HG03060 (cell line): ENCODE results near the gene COX7A2L.
A peak's percentile ranks its signal among the peaks of the same experiment; 100 is the strongest.
"Not testable (repeated sequence)": the region's sequence is repeated elsewhere in the genome, so short reads cannot be mapped to it uniquely, and the experiment has no call there.

Experiments
- ATAC-seq: cut with Tn5 transposase; IDR thresholded peaks from one replicate; pipeline ENCODE4 v1.9.1; 2021; ENCODE audit warnings: low read depth, moderate number of reproducible peaks; ENCODE audit not compliant: unreplicated experiment

The COX7A2L gene

DNA sequence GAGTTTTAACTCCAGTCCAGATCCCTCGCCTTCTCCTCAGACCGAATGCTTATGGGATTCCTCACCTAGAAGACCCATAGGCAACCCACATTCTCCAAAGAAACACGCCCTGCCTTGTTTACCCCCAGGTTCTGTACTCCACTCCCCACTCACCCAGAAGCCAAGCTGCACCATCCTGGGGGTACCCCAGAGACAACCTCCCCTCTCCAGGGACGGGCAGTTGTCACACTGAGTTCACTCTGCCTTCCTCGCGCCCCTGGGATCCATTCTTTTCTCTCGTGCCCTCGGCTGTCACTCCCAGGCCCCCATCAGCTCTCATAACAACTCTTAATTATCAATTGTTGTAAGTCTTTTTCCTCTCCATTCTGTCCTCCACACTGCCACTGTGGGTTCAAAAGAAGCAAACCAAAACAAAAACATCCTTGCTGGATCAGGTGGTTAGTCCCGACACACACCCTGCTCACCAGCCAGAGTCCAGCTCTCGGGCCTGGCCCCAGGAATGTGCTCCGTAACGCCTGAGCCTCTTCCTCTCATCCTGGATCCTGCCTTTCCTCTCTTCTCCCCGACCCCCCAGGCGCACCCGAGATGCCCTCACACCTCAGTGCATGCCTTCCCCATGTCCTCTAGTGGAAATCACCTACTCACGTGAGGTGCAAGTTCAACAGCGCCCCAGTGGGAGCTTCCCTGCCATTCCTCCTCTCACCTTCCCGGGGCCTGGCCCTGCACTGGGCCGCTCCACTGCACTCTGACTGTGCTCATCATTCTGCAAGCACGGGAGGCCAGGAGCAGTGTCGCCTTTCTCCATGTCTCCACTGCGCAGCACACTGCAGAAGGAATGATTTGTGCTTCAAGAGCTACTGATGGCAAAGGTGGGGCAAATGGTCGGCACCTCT is 20.7 kb downstream of the COX7A2L start:
- no peak for ATAC-seq

DNA sequence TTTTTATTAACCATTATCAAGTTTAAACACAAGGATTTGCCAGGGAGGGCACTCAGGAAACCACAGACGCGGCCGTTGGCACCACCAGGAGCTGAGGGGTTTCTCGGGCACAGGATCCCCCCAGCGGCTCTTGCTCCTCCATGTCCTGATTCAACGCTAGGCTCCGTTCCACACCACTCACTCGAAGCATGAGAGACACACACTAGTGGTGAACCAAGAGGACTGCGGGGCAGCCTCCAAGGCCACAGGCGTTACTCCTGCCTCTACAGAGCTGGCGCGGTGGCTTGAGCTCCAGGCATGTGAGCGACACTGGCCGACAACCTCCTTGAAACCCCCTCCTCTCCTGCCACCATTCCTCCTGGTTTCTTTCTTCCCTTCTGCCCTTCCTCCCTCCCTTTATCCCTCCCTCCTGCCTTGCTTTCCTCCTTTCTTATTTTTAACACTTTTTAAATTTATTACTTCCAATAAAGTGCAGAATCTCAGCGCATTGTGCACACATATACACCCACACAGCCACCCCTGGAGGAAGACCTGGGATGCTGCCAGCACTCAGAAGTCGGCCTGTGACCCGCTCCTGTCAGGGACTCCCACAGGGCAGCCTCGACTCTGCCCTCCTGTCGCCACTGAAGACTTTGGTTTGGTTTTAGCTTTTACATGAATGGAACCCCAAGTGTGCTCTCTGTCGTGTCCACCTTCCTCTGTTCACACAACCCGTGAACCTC is 21.7 kb downstream of the COX7A2L start:
- no peak for ATAC-seq

DNA sequence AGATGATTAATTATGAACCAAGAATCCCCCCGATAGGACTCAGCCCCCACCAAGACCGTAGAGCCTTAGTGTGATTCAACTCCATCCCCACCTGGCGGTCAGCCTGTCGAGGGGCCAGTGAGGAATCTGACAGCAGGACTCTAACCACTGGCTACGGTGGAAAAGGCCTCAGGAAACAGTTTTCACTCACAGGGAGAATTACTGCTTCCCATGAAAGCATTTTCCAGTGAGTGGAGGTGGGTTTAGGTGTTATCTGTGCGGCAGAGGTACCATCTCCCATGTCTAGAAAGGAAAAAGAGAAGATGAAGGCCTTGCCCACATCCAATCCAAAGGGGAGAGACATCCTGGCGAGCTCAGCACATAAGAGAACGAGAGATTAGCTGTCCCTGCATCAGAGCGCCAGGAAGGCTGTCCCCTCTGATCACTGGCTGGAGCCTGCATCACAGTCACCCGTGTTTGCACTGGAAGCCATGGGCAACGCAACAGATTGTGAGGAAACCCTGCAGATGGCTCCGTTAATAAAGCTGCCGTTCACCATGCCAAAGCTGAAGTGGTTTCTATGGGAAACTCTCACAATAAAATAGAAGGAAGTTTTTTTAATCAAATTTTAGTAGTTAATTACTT is 22.3 kb downstream of the COX7A2L start:
- no peak for ATAC-seq

DNA sequence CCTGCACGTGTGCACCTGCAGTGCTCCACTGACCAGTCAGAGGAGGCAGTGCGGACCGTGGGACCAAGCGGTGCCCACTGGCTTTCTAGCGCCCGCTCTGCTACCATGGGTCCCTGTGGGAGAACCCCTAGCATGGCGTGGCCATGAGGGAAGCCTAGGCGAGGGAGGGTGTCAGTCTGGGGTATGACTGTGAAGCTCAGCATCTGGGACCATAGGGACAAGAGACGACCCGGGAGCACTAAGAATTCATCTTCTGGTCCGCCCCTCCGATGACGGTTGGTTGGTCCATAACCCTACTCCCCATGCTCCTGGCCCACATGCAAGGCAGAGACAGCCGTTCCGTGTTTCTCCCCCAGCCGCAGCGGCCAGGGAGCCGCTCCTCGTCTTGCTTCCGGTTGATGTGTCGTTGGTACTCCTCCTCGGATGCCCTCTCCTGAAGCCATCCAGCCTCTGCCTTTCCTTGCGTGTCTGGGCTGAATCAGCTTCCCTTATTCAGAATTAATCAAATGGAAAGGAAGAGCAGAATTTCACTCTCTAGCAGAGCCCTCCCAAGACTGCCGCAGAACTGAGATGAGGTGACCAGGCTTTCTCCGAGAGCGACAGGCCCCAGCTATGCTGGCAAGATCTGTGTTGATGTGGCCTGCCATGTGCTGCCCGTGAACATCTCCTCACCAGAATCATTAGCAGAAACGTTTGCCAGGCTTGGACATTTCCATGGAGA is 23.0 kb downstream of the COX7A2L start:
- ATAC-seq, result no peak

DNA sequence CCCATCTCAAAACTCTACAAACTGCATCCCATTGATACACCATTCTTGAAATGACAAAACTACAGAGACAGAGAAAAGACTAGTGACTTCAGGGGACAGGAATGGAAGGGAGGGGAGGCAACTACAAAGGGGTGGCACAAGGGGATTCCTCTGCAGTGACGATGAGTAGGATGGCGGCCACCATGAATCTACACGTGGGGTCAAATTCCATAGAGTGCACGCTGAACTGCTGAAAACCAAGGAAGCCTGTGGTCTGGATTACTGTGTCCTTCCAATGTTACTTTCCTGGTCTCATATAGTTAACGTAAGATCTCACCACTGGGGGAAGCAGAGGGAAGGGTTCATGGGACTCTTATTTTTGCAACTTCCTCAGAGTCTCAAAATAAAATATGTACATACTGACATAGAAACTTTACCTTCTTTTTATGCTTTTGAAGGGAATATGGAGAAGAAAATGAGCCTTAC is 23.6 kb downstream of the COX7A2L start:
- no peak for ATAC-seq

DNA sequence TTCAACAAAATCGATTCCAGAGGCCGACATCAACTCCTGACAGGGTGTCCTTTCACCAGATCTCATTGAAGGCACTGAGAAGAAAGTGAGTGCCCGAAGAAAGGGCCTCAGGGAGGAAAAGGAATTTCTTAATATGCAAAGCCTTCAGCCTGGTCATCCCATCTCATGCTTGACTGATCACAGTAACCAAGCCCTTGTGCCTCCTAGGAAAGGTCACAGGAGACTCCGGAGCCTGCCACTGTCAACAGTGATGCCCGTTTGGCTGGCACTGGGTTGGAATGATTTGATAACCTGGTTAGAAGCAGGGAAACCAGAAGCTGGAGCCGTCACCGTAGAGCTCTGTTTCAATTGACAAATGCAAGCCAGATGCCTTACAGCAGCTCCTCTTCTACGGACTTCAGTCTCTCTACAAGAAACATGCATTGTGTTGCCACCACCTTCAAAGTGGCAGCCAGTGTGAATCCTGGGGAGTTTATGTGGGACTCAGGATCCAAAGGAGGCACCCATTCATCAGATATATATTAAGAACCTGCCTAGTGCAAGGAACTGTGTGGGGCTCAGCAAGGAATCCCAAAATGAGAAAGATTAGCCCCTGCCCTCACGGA is 24.6 kb downstream of the COX7A2L start:
- ATAC-seq, result no peak

DNA sequence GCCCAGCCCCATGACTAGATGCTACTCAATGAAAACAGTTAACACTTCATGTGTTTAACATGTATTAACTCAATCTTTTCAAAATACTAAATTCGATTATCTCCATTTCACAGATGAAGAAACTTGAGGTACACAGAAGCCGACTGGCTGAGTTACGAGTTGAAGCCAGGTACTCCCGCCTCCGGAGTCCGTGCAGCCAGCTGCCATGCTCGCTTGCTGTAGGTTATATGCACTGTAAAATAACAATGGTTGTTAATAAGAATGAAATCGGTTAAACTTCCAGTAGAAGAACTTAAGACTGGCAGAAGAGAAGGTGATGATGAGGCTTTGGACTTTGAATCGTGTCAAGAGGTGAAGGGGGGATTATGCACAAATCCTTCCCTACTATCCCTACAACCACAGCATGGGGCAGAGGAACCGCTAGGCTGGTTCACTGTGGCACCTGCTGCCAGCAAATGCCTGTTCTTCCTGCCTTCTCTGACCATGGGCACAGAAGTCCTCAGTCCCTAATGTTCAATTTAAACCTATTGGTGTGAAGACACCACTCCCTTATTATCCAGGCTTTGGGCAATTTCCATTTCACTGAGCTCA is 25.4 kb downstream of the COX7A2L start:
- ATAC-seq, result no peak

DNA sequence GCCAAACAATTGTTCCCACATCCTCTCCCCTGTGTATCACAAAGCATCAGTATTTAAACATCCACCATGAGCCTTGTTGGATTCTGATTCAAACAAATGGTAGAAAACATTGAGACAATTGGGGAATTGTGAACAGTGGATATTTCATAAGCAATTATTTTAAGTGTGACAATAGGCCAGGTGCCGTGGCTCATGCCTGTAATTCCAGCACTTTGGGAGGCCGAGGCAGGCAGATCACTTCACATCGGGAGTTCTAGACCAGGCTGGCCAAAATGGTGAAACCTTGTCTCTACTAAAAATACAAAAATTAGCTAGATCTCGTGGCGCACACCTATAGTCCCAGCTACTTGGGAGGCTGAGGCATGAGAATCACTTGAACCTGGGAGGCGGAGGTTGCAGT is 26.2 kb downstream of the COX7A2L start:
- ATAC-seq, result not testable (repeated sequence)

DNA sequence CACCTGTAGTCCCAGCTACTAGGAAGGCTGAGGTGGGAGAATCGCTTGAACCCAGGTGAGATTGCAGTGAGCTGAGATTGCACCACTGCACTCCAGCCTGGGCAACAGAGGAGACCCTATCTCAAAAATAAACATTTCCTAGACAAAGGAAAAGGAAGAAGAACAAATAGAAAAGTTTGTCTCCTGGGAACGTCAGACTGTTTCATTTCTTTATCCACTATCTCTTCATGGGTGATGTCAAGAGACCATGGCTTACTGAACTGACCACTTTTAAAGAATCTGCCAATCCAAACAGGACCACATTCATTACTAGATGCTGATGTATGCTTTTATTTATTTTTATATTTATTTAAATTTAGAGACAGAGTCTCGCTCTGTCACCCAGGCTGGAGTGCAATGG is 26.8 kb downstream of the COX7A2L start:
- no peak for ATAC-seq

DNA sequence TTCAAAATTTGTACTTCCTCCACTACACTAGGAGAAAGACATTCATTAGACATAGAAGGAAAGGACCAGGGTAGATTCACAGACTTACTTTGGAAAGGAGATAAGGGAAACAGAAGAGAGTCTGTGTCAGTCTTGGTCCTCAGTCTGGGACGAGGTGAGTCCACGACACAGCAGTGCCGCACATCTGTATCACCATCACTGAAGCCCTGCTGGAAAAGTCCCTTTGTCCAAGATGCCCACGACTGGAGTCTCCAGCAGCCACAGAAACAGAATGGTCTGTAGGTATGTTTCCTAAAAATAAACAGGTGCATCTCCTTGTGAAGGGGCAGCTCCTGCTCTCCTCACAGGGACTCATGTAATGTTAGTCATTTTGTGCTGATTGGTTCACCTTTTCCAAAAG is 27.4 kb downstream of the COX7A2L start:
- no peak for ATAC-seq

DNA sequence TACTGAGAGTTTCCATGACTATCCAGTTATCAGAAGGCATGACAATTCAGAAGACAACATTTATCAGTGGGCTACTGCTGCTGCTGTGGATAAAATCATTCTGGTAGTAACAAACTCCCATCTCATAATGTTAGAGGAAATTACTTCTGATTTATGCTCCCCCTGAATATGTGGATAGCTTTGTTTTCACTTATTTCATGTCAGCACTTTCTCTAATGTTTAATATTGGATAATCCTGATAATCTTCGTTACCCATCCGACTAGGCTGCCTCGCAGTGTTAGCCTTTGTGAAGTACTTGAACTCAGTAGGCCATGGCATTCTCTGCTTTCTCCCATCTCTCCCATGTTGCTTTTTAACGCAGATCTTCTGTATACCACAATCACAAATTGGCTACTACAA is 28.4 kb downstream of the COX7A2L start:
- ATAC-seq, result no peak

DNA sequence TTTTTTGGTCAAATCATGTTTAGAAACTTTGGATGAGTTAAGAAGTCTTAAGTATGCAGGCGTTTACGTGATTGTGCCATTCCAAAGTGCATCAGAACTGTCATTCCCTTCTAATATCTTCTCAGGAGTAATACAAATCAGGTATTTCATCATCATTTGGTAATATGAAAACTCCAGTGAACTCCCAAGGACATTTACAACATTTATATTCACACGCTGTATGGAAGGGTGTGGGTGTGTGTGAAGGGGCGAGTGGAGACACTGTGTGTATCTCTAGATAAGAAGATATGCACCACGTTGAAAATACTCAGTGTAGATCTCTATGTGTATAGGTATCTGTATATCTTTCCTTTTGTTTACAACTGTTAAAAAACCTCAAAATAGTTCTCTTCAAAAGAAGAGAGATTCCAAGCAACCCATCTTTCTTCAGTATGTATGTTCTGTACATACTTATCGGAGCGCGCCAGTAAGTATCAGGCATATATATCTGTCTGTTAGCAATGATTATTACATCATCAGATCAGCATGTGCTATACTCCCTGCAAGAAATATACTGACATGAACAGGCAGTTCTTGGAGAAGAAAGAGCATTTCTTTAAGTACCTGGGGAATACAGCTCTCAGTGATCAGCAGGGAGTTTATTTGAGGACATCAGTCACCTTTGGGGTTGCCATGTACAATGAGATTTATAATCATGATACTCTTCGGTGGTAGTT is 29.3 kb downstream of the COX7A2L start:
- no peak for ATAC-seq

DNA sequence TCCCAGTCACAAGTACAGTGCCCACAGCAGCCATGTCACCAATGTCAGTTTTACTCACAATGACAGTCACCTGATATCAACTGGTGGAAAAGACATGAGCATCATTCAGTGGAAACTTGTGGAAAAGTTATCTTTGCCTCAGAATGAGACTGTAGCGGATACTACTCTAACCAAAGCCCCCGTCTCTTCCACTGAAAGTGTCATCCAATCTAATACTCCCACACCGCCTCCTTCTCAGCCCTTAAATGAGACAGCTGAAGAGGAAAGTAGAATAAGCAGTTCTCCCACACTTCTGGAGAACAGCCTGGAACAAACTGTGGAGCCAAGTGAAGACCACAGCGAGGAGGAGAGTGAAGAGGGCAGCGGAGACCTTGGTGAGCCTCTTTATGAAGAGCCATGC is 31.3 kb downstream of the COX7A2L start:
- ATAC-seq, result no peak

DNA sequence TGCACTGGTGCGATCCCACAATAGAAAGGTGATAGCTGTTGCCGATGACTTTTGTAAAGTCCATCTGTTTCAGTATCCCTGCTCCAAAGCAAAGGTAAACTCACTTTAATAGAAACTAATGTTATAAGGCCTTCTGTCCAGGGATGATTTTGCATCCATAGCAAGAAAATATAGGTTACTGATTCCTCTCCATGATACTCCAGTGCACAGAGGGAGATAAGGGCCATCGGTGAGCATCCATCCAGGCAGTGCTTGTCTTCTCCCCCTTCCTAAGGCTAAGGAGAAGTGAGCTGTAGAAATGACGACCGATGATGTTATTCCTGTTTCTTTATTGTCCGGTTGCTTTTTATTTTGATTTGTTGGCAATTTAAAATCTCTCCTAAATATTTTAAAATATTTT is 32.1 kb downstream of the COX7A2L start:
- ATAC-seq, result no peak

DNA sequence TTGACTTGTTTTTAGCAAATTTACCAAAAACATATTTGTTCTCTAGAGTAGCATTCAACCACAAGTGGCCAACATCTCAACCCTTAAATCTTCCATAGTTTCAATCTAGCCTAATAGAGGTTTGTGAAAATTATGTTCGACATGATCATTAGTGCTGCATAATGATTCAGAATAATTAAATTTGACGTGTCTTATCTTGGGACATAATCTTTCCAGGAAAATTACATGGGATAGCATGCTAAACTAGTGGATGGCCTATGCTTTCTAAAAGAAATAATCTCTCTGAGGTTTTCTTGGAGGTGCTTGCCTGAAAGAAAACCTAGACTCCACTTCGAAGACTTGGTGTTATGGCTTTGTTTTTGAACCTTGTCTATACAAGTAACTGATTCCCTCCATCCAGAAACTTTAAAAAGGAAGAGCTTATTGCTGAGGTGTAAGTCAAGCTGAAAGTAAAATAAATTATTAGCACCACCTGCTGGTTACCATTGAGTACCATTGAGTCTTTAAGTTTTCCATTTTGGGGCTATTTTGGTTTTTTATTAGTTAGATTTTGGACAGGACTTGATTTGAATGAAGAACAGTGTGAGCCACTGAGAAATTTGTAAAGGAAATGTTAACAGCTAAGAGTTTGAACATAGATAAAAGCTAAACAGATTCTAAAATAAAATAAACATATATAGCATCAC is 32.7 kb downstream of the COX7A2L start:
- no peak for ATAC-seq

DNA sequence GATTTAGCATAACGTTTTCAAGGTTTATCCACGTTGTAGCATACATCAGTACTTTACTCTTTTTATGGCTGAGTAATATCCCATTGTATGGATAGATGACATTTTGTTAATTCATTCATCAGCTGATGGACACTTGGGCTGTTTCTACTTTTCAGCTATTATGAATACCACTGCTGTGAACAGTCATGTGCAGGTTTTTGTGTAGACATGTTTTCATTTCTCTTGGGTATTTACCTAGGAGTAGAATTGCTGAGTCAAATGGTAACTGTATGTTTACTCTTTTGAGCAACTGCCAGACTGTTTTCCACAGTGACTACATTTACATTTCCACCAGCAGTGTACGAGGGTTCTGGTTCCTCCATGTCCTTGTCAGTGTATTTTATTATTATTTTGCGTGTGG is 33.9 kb downstream of the COX7A2L start:
- ATAC-seq, result peak; percentile 56

DNA sequence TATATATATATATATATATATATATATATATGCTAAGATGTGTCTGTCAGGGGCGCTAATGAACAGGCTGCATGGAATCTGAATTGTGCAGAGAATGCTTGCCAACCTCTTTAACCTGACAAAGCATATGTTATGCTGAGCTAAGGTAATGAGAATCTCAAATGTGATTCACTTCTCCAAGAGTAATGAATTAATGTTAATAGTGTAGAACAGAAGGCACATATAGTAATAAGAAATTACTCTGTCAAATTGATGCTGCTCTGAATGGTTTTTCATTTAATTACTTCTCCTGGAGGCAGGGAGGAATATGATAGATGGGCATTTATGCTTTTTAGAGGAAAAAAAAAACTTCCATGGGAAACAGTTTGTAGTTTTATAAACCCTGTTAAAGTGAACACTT is 35.4 kb downstream of the COX7A2L start:
- ATAC-seq, result no peak

DNA sequence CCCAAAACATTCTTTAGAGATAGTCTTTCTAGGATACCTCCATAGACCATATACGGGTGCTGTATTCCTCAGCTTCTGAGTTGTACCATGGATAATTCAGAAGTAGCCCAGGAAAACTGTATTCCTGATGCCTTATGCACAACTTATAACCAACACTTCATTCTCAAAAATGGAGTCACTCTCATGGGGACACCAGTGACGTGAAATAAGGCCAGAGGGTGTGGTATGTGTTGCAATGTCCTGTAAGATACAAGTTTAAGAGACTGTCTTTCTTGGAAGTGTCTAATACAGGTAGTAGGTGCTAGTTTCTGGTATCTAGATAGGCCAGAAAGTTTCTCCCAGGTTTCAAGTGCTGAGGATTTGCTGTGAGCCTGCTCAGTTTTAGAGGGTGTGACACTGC is 36.1 kb downstream of the COX7A2L start:
- no peak for ATAC-seq

DNA sequence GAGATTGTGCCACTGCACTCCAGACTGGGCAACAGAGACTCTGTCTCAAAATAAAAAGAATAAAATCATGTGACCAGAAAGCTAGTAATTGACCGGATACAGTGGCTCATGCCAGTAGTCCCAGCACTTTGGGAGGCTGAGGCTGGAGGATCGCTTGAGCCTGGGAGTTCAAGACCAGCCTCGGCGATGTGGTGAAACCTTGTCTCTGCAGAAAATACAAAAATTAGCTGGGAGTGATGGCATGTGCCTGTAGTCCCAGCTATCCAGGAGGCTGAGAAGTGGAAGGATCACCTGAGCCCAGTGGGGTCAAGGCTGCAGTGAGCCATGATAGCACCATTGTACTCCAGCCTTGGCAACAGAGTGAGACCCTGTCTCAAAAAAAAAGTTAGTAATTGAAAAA is 36.8 kb downstream of the COX7A2L start:
- no peak for ATAC-seq
